RPMI8226 (cell line): ENCODE measurements around the gene DIAPH3.

Experiments
- DNase-seq: peaks from one replicate; pipeline ENCODE4 v3.0.0-alpha.2; 2015

DIAPH3 gene

DNA sequence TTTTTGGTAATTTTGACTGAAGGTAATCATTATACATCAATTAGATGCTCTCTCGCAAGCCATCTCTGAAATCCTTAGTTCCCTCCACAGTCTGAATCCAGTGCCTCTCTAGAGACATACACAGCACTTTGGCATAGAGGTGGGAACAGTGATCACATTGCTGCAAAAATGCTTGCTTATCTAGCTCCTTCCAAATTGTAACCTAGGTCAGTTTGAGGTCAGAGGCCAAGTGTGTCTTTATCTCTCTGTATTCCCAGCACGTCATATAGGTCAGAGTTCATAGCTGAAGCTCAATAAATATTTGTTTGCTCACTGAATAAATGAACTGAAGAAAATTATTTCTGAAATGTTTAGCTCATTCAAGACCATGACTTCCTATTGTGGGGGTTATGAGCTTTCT, 462.5 kb downstream of the DIAPH3 start:
- no peak for DNase-seq

- no peak for DNase-seq
Observed at GRCh38 chr13:59700281-59700680, 463.4 kb downstream of the DIAPH3 start.

DNA sequence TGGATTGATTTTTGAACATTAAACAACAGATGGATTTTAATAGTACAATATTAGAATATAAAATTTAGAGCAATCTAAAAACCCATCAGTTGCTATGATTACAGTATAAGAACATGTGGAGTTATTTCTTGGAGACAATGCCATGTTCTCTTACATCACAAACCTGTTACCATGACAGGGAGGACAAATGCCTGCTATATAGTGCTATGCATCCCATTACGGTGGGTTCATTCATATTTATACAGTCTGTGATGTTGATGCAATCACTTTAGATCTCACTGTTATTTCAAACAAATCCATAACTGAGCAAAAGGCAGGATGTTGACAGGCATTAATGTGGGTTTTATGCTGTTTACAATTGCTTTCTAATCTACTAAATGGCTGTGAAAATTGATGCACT, 467.5 kb downstream of the DIAPH3 start:
- DNase-seq, result no peak

- DNase-seq, result no peak
Observed at GRCh38 chr13:59691501-59692066, 472.1 kb downstream of the DIAPH3 start.

- no peak for DNase-seq
Observed at GRCh38 chr13:59690857-59691500, 472.7 kb downstream of the DIAPH3 start.

DNA sequence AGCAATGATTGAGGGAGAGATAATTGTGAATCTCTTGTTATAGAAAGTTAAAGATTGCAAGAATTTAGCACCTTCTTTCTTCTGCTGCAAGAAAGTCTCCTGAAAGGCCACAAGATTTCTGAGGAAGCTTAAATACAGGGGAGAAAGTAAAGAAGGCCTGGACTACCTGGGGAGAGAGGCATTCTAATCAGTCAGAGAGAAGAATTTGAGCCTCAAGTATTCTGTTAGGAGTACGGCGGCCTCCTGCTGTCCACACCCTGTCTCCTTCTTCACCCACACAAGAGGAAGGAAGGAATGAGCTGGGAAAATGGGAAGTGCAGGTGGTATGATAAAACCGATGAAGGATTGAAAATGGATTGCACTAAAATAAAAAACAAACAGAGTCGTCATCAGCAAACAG, 474.7 kb downstream of the DIAPH3 start:
- no peak for DNase-seq

DNA sequence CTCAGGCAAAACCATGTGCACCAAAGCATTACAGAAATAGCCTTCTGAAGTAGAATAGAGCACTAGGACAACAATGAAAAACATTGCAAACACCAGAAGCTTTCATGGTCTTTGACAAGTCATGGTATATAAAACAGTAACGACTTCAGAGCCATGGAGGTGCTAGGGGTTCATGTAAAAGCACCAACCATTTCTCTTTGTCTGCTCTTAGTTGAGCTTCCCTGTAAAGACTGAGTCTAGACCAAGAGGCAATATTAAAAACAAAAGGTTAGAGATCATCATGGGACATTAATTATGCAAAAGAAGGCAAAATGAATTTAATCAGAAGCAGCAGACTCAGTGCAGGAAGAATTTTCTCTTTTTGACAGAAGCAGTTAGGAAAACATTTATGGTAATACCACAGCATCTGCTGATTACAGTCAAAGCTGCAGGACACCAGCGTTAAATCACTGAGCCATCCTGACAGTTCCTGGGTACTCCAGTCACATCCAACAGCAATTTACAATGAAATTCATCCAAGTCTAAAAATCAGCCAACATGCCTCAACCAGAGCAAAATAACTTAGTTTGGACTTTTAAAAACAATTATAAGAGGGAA, 476.8 kb downstream of the DIAPH3 start:
- no peak for DNase-seq

GRCh38 chr13:59684105-59684504, 479.6 kb downstream of the DIAPH3 start:
- no peak for DNase-seq

DNA sequence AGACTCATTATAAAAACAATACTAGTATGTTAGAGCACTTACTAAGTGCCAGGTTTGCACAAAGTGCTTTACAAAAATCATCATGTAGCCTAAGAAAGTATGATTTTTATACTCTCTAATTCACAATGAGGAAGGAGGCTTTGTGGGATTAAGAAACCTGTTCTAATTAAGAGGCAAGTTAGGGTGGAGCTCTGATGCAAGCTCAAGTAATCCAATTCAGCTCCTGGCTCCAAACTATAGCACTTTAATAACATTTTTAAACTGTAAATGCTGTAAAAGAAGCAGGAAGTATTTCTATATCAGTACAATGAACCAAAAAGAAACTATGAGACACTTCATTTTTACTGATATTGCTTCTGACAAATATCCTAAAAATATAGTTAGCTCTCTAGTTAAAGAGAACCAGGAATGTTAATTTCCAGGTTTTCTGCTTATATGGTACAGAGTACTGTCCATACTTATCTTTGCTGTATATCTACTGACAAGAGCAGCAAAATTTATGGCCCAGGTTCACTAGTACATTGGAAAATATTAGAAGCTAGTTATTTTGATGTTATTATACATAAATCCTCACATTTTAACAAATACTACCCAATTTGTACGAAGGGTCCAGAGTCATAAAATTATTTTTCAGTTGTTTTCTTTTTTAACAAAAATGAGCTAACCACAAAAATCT, 482.0 kb downstream of the DIAPH3 start:
- no peak for DNase-seq

GRCh38 chr13:59680429-59681024, 483.2 kb downstream of the DIAPH3 start:
- DNase-seq, result peak; percentile 12

GRCh38 chr13:59679254-59679653, 484.5 kb downstream of the DIAPH3 start:
- DNase-seq, result no peak

GRCh38 chr13:59677966-59678814, 485.5 kb downstream of the DIAPH3 start:
- DNase-seq, result peak; percentile 24

DNA sequence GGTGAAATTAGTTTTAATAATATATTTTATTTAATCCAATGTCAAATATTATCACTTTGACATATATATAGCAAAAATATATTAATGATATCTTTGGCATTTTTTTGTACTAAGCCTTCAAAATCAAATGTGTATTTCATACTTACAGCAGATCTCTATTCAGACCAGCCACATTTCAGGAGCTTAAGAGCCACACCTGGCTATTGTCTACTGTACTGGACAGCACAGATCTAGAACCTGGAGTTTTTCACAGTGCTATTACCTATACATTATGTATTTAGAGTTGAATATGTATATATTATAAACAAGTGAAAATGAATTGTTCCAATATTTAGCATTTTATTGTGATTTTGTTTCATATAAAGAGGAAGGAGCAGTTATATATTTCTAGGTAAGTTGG, 486.3 kb downstream of the DIAPH3 start:
- no peak for DNase-seq

DNA sequence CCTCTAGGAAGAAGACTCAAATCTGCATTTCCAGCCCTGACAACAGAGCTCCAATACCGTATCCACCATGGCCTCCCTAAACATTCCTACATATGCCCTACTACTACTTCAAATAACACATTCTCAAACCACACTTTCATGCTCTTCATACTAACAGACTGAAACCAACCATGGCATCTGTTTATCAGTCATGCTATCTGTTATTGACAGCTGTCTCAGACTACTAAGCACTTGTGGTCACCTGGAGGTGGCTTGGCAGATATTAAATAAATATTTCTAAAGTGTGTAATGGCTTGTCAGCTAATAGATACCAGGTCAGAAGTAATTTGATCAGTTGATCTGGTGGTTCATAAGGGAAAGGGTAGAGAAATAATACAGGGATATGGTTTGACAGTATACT, 489.1 kb downstream of the DIAPH3 start:
- DNase-seq, result no peak

GRCh38 chr13:59673286-59673685, 490.4 kb downstream of the DIAPH3 start:
- DNase-seq, result no peak

DNA sequence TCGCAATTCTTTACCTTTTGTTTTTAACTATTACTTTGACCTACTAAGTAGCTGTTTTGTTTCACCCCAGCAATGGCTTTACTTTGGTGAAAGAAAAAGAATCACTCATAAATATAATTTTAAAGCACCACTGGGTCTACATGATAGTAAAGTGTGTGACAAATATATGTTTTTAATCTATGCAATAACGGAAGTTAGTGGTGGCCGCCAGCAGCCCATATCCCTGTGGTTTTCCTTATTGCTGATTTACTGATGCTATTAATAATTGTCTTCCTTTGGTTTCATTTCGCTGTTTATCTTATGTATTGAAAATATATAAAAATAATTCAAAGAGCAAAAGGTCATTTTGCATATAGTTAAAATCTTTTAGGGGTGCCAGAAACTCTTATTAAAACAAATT, 491.3 kb downstream of the DIAPH3 start:
- no peak for DNase-seq

- no peak for DNase-seq
Observed at GRCh38 chr13:59671881-59672280, 491.8 kb downstream of the DIAPH3 start.

GRCh38 chr13:59666504-59666903, 497.2 kb downstream of the DIAPH3 start:
- no peak for DNase-seq

DNA sequence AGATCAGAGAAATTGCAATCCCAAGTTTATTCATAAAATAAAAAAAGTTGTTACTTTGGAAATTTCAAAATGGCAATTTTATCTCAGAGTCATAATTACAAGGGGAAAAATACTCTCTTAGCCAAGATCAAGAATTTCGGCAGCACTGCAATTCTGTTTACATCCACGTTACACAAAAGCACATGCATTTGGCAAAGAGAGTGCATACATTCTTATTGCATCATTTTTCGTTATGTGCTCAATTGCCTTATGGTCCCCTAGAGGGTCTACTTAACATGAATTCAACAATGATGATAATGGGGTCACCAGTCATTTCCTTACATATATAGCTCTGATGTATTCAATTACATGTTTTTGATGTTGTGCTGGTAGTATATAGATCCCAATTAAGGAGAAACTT, 498.0 kb downstream of the DIAPH3 start:
- no peak for DNase-seq

- DNase-seq, result no peak
Observed at GRCh38 chr13:59665184-59665583, 498.5 kb downstream of the DIAPH3 start.

GRCh38 chr13:59664586-59664985, 499.1 kb downstream of the DIAPH3 start:
- no peak for DNase-seq

GRCh38 chr13:59663707-59664106, 500.0 kb downstream of the DIAPH3 start:
- DNase-seq, result no peak

DNA sequence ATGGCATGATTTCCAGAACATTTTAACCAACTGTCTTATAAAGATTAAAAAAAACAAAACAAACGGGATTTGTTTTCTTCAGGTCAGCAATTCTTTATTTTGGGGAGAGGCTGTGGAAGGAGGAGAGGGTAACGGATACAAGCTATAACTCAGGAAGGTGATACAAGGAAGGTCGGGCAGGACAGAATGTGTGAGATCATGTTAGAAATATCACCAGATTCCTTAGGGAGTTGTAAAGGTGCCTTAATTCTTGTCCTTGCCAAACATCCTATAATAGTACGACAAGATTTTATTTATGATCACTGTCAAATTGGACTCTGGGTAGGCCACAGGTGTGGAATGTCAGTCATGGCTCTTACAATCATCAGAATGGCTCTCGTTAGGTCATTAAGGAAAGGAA, 503.1 kb downstream of the DIAPH3 start:
- no peak for DNase-seq
